GM19452 (cell line): ENCODE results near the gene DUSP14.
"Not testable (repeated sequence)": the region's sequence is repeated elsewhere in the genome, so short reads cannot be mapped to it uniquely, and the experiment has no call there.

Source experiments
- ATAC-seq: cut with Tn5 transposase; IDR thresholded peaks from one replicate; pipeline ENCODE4 v1.9.1; 2021; ENCODE audit not compliant: unreplicated experiment

DUSP14 gene, protein sequence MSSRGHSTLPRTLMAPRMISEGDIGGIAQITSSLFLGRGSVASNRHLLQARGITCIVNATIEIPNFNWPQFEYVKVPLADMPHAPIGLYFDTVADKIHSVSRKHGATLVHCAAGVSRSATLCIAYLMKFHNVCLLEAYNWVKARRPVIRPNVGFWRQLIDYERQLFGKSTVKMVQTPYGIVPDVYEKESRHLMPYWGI

DNA sequence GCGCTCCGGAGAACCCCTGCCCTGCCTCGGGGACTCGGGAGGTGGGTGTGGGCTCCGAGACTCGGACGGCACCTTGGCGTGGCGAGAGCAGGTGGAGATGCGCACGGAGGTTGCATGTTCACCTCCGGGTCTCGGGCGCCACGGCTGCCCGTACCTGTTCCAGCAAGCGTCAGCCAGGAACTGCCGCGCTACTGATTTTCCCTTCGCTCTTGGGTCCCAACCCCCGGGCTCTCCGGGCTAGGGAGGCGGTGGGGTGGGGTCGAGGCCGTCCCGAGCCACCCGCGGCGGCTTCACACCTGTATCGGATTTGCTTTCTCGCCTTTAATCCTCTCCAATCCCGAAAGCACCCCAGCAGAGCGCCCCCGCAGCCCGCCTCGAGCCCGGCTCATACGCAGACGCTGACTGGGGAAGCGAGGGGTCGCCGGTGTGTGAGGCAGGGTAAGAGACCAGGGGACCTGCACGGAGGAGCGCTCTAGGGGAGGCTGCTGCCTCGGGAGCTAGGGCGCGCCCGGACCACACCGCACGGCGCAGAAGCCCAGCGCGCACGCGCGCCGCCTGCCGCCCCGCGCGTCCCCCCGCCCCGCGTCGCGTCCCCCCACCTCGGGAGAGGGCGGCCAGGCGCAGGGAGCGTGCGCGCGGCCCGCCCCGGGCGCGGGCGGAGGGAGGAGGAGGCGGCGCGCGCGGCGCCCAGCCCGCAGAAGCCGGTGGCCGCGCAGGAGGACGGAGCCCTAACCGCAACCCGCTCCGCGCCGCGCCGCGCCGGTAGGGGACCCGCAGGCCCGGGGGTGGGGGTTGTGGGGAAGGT is at the start of gene DUSP14:
DUSP14 (plus strand) TSS at position 695 of the 805 bp plus-strand sequence. CDS start 22,382 bp downstream, outside the sequence.
- ATAC-seq: peak; percentile 59

DNA sequence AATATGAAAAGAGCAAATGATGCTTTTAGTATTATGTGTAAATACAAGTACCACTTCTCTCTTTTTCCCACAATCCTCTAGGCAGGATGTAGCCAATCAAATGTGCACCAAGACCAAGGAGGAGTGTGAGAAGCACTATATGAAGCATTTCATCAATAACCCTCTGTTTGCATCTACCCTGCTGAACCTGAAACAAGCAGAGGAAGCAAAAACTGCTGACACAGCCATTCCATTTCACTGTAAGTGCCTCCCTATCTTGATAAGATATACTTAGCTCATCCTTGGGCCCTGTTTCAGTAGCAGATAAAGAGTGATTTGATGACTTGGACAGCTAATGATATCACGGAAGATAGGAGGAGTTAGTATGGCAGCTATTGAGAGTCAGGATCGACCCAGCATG is 49.3 kb upstream of the DUSP14 start:
- ATAC-seq: no peak

DNA sequence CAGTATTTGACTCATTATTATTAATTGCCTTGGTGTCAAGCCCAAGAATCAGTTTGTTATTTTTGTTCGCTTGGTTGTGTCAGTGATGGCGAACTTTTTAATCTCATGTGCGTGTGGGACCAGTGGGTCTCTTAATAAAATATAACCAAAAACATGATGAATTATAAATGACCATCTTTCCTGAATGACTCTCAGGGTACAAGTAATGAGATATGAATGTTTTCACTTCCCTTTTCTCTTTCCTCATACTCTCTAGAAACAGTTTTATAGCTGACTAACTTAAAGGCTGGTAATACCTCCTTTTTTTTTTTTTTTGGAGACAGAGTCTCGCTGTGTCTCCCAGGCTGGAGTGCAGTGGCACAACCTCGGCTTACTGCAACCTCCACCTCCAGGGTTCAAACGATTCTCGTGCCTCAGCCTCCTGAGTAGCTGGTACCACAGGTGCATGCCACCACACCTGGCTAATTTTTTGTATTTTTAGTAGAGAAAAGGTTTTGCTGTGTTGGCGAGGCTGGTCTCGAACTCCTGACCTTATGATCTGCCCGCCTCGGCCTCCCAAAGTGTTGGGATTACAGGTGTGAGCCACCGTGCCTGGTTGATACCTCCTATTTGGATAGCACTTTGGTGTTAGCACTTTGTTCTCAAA is 48.2 kb upstream of the DUSP14 start:
- not testable (repeated sequence) for ATAC-seq

DNA sequence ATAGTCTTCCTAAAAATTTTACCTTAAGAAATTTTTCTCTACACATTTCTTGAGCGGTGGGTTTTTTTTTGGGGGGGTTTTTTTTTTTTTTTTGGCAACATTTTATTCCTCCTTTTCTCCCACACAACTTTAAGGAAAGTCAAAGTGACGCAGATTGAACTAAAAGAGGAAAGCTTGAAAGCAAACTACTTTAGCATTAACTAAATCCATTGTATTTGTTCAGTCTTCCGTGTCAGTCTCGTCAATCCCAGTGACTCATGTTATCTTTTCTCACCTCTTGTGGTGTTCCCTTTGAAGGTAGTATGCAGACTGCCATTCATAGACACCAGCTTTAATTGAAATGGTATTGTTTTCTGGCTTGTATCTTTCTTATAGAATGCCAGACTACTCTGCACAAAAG is 43.7 kb upstream of the DUSP14 start:
- ATAC-seq: no peak

DNA sequence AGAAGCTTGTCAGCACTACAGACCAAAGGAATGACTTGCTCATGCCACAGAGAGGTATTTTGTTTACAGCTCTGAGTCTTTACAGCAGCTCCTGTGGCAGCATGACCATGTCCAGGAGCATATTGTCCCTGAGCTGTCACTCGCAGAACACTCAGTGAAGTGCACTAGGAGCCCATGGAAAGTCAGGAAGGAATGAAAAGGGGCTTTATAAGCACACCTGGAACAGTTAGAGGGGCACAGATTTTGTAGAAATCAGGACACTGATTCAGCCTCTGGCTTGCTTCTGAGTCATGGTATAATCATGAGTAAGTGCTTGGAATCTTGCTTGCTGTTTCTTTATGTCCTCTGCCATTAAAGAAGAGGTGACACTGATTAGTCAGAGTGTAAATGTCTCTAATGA is 42.0 kb upstream of the DUSP14 start:
- ATAC-seq: no peak

DNA sequence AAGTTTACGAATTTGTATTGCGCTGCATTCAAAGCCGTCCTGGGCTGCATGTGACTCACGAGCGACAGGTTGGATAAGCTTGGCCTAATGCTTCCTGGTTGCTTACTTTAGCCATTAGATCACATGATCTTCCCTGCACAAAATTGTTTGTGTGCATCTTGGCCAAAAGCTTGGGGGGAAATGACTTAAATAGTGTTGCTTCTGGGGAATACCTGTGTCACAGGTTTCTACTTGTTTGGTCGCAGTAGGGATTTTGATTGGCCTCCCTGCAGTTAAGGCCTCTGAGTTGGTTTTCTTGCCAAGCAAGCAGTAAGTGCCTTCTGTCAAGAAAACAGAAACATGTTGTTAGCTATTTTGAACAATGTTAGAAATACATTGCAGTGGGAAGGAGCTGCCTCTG is 39.6 kb upstream of the DUSP14 start:
- no peak for ATAC-seq

DNA sequence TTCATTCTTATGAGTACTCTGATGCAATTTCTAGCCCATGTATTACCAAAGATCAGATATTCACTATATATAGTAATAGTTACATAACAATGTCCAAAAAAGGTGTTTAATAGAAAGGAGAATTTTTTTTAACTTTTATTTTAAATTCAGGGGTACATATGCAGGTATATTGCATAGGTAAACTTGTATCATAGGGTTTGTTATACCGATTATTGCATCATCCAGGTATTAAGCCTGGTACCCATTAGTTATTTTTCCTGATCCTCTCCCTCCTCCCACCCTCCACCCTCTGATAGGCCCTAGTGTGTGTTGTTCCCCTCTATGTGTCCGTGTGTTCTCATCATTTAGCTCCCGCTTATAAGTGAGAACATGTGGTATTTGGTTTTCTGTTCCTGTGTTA is 31.9 kb upstream of the DUSP14 start:
- ATAC-seq: not testable (repeated sequence)

DNA sequence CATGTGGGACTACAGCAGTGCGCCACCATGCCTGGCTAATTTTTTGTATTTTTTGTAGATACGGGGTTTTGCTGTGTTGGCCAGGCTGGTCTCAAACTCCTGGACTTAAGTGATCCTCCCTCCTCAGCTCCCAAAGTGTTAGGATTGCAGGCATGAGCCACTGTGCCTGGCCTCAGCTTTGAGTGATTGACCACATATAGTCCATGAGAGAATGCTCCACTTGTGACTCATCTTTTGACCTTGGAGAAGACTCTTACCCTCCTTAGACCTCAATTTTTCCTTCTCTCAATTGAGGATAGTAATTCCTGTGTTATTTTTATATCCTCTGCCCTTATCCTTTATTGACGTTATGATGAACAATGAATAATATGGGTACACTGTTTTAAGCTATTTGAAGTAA is 30.9 kb upstream of the DUSP14 start:
- ATAC-seq: no peak

DNA sequence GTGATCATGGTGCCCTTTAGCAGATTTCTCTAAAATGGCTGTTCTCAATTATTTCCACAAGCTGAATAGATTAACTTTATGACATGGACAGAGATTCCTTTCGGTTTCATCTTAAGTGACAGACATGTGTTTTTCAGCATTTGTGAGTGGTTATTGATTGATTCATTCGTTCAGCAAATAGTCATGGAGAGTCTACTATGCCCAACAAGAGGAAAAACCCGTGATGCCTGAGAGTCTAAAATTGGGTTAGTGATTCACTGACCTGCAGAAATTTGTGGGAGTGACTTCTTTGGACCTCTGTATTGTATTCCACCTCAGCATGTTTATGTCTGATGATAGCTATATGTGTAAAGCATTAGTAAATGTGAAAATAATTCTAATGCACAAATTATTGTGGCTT is 28.0 kb upstream of the DUSP14 start:
- no peak for ATAC-seq

DNA sequence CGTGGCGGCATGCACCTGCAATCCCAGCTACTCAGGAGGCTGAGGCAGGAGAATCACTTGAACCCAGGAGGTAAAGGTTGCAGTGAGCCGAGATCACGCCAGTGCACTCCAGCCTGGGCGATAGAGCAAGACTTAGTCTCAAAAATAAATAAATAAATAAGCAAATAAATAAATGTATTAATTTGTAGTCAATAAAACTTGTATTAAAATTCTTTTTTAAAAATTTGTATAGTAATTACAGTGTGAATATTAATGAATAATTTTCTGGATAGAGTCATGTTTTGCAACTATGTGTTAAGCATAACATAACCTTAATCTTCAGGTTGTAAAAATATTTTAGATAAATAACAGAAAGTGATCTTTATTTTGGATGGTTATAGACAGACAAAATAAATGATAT is 27.2 kb upstream of the DUSP14 start:
- no peak for ATAC-seq

DNA sequence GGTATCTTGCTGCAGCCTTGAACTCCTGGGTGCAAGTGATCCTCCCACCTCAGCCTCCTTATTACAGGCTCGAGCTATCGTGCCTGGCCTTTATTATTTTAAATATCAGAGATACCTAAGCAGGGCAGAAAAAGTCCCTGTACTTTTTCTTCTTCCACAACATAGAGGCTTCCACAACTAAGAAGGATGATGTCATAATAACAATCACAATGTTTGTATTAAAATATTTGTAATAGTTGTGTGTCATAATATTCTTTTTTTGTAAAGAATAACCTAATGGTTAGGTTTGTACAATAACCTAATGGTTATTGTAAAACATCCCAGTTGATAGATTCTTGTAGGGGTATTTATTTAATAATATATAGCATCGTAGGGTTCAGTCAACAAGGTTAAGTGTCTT is 26.7 kb upstream of the DUSP14 start:
- no peak for ATAC-seq

DNA sequence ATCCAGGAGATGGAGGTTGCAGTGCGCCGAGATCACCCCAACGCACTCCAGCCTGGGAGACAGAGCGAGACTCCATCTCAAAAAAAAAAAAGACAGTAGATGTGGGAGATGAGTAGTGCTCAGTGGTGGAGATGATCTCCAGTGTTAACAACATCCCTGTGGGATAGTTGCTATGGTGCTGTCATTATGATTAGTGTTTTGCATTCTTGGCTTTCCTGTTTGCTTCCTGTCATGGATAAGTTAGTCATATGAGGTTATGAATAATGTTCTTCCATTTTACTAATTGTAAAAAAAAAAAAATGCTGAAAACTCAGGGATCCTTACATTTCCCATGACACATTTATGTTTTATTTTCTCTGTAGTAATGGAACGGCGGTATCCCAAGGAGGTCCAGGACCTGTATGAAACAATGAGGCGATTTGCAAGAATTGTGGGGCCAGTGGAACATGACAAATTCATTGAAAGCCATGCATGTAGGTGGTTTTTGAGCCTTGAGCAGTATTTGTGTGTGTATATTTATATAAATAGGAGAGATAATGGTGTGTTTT is 24.5 kb upstream of the DUSP14 start:
- ATAC-seq: no peak

DNA sequence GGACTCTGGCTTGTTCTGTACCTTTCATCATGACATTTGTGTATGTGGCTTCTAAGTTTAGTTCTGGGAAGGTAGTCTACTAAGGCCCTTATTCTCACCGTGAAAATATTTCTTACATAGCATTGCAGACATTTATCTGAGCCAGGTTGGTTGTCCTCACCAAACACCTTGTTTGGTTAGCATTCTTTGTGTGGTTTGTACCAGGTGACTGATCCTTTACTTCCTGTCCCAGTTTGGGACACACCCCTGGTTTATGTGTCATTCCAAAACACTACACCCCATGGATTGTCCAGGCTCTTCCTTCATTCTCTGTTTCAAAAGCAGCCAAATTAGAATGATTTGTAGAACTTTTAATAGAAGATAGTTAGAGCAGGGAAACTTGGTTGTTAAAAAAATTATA is 23.2 kb upstream of the DUSP14 start:
- ATAC-seq: no peak

DNA sequence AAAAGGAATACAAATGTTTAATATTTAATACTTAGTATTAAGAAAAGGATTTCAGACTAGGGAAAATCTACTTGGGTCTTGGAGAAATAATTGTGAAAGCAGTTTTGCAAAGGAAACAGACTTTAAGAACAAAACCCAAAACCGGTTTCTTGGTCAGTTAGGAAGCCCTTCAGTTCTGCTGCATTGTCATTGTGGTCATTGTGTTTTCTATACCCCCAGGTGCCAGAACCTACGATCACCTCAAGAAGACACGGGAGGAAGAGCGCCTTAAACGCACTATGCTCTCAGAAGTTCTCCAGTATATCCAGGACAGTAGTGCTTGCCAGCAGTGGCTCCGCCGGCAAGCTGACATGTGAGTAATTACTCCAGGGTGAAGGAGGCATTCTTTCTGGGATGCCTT is 19.5 kb upstream of the DUSP14 start:
- no peak for ATAC-seq

DNA sequence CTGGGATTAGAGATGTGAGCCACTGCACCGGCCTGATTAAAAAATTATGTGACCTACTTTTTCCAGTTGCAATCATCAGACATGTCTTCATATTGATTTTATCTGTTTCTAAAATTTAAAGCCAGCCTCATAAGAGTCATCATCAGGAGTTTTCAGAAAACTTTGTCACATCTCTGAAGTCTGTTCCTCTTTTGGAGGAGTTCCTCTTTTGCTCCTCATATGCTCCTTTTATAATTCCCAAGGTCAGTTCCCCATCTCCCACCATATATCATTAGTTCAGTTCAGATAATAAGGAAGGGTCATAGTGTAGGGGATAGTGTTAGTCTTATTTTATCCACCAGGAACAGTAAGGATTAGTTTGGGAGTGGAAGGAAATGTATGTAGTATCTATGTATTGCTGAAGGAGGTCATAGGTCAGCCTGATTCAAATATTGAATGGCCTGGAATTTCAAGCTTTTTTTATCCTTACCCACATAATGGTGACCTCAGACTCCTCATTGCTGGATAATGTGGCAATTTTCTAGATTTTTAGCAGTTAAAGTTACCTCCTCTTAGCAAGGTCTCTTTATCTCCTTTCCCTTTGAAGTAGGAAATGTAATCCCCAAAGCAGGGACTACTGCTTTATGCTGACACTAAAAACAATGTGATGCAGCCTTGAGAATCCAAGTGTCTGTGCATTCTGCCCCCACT is 13.8 kb upstream of the DUSP14 start:
- no peak for ATAC-seq

DNA sequence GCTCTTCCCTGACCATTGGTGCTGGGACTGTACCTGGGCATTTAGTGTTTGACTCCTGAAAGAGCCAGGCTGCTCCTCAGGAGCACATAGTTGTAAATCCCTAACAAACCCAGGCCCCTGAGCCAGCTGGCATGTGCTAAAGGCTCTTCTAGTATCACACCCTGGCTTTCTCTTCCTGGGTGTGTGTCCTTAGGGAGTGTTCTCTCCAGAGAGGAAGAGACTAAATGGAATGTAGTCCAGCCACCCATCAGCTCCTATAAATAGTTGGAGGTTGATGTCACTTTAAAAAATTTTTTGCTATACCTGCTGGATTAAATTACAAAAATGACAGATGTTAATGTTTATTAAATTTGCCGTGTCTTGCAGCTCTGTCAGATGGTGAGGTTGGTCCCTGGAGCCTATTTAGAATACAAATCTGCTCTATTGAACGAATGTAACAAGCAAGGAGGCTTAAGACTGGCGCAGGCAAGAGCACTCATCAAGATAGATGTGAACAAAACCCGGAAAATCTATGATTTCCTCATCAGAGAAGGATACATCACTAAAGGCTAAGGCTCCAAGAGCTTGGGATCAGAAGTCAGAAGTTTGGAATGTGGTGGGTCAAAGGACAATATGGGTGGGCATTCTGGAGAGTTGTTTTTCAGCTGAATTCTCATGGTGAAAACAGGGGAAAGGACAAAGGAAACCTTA is 13.1 kb upstream of the DUSP14 start:
- no peak for ATAC-seq

DNA sequence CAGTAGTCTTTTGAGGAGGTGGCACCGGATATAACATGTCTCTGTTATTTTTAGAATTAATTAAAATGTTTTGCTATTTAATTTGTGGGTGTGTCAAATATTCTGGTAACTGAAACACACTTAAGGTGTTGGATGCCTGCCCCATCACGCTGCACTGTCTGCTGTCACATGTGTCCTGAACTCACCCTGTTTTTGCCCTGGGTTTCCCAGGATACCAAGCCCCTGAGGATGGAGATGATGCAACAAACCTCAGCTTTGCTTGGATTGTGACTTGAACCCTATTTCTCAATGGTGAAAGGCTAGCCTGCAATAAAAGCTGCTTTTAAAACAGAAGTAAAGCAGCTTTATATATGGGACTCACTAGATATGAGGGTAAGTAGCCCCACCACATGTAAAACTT is 11.5 kb upstream of the DUSP14 start:
- ATAC-seq: no peak

DNA sequence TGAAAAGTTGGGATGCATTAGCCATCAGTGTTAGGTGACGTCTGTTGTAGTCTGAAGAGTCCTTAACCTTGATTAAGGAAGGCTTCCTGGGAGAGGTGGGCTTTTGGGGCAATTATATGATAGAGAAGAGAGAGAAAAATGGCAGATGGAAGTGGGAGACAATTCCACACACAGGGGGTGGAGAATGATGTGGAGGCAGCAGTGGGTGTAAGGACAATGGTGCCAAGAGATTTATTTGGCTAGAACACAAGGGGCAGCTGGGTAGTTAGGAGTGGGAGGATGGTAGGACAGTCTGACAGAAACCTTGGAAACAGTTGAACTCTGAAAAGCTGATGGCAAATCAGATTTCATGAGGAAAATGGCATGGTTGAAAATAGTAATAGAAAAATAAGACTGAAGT is 10.7 kb upstream of the DUSP14 start:
- ATAC-seq: no peak

DNA sequence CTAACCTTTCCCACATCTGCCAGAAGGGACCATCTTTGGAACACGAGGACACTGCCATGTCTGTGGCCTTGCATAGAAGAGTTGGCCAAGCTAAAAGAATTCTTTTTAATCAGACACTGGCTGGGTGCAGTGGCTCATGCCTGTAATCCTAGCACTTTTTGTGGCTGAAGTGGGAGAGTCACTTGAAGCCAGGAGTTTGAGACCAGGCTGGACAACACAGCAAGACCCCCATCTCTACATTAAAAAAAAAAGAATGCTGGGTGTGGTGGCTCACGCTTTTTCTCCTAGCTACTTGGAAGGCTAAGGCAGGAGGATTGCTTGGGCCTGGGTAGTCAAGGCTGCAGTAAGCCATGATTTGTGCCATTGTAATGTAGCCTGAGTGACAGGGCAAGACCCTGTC is 9.3 kb upstream of the DUSP14 start:
- ATAC-seq: no peak

DNA sequence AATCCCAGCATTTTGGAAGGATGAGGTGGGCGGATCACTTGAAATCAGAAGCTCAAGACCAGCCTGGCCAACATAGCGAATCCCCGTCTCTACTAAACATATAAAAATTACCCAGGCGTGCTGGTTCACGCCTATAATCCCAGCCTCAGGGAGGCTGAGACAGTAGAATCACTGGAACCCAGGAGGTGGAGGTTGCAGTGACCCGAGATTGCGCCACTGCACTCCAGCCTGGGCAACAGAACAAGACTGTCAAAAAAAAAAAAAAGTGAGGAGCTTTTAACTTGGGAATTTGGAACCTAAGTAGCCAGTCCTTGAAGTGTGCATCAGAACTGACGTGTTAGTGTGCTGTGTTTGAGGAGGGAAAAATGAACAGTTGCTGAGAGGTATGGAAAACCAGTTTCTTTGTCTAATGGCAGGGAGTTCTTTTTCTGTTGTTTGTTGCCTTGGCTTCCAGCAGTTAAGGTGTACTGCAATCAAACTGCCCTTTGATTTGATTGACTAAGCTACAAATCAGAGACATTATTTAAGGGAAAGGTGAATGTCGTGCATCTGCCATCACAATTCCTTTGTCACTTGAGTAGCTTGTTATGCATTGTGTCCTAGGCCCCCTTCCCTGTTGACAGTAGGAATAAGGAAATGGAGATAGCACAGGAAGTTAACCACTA is 8.6 kb upstream of the DUSP14 start:
- no peak for ATAC-seq
